Hepatocyte (in vitro differentiated cells): Measurements from ENCODE around the gene ZNF446.

Experiments used
- CTCF ChIP-seq: fragments of 200-600 bp; sonication (generic); IDR thresholded peaks from 2 replicates; pipeline ENCODE4 v1.5.1; 2016; ENCODE audit warnings: antibody characterized with exemption, mild to moderate bottlenecking; ENCODE audit not compliant: poor library complexity
- EZH2 ChIP-seq: fragments of 200-600 bp; sonication (generic); IDR thresholded peaks from 2 replicates; pipeline ENCODE4 v1.6.1; 2016; ENCODE audit warnings: antibody characterized with exemption, mild to moderate bottlenecking, borderline replicate concordance
- EZH2phosphoT487 ChIP-seq: fragments of 200-600 bp; sonication (generic); IDR thresholded peaks from one replicate; pipeline ENCODE4 v1.6.1; 2018; ENCODE audit warnings: antibody characterized with exemption, mild to moderate bottlenecking, low read depth, moderate library complexity; ENCODE audit not compliant: unreplicated experiment, severe bottlenecking

- TF ChIP-seq CTCF (no peak), EZH2 (no peak), EZH2phosphoT487 (no peak)
These were observed 1.7 kb downstream of the ZNF446 start for GRCh38 chr19:58477871-58478270.
